ENCODE results near the gene G3BP2.
"Not testable (repeated sequence)": the region's sequence is repeated elsewhere in the genome, so short reads cannot be mapped to it uniquely, and the experiment has no call there.

The G3BP2 gene

GRCh38 chr4:75673027-75673958 is at the start of gene G3BP2:
Gene G3BP2, minus strand, starts transcription at chr4:75673411. Its CDS starts 11,386 bp downstream, at chr4:75662025.
- FAIRE-seq, result peak; percentile 48
- DNase-seq (ENCODE audit: low spot score), result peak; percentile 98

DNA sequence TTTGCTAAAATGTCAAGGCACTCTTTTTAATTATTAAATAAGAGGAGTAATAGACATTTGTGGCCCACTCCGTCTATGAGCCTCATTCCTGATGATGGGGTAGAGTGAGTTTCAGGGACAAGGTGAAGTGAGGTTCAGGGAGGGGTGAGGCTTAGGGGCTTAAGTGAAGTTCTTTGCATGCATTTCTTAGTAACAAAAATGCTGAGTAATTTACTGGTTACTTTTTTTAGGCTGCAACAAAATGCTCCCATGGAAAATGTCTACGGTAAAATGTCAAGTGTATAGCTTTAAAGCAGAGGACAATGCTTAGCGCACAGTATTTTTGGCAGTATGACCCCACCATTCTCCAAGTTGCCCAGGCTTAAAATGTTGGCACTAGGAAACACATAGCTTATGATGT is 49.2 kb upstream of the G3BP2 start:
- DNase-seq (ENCODE audit: low spot score) (no peak), FAIRE-seq (no peak)

DNA sequence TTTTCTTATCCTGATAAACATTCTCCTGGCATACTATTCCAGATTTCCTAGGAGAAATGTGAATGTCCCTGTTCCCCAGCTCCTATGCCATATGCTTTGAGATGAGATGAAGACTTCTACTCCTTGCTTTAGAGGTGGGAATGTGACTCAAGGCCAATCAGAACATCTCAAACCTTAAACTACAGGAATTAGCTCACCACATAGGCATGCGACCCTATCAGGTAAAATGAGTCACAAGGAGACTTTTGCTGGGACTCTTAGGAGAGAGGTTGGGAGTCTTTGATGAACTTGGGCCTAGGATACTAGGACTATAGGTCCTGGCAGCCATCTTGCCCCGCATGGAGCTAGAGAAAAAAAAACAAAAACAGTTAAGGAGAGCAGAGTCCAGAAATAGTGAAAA is 45.3 kb upstream of the G3BP2 start:
- peak; percentile 13 for DNase-seq (ENCODE audit: low spot score)
- no peak for FAIRE-seq

DNA sequence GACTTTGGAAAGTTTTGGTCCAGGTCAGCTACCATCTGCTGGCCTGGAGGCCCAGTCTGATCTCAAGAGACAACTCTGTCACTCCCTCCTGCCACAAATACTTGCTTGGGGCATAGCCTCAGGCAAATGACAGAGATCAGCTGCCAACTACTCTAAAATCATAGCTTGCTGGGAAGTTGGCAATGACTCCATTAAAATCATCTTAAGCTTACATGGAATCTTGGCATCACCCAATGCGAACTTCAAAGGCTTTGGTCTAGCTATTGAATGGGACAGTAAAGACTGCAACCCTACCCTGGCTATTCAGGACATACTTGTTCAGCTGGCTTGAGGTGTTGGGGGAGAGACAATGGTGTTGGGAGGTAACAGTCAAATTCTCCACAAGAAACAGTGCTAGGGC is 44.2 kb upstream of the G3BP2 start:
- FAIRE-seq, result no peak
- DNase-seq (ENCODE audit: low spot score), result no peak

DNA sequence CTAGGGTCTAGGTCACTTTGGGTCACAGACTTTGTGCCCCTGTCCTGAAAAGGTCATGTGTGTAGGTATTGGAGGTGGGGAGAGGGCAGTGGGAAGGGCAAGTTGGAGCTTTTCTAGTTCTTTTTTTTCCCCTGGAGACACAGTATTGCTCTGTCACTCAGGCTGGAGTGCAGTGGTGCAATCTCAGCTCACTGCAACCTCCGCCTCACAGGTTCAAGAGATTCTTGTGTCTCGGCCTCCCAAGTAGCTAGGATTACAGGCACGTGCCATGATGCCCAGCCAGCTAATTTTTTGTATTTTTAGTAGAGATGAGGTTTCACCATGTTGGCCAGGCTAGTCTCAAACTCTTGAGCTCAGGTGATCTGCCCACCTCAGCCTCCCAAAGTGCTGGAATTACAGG is 42.8 kb upstream of the G3BP2 start:
- not testable (repeated sequence) for FAIRE-seq; DNase-seq (ENCODE audit: low spot score)

- FAIRE-seq (no peak), DNase-seq (ENCODE audit: low spot score) (no peak)
These were observed 42.0 kb upstream of the G3BP2 start for GRCh38 chr4:75715105-75715799.

GRCh38 chr4:75714704-75715103 is 41.5 kb upstream of the G3BP2 start:
- no peak for DNase-seq (ENCODE audit: low spot score)

DNA sequence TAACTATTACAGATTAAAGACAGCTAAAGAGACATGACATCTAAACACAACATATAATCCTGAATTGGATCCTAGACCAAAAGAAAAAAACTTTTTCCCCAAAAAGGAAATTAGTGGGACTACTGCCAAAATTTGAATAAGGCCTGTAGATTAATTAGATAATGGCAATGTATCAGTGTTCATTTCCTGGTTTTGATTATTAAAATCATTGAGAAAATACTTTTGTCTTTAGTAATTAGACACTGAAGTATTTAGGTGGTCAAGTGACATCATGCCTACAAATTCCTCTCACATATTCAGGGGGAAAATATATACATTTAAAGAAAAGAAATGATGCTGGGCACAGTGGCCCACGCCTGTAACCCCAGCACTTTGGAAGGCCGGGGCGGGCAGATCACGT is 40.8 kb upstream of the G3BP2 start:
- FAIRE-seq, result no peak
- no peak for DNase-seq (ENCODE audit: low spot score)

More at GRCh38 chr4:75714704-75715103, 41.5 kb upstream of the G3BP2 start:
- no peak for FAIRE-seq

GRCh38 chr4:75710246-75710645 is 37.0 kb upstream of the G3BP2 start:
- DNase-seq (ENCODE audit: low spot score), result no peak
- FAIRE-seq, result no peak

- FAIRE-seq, result no peak
These were observed 35.0 kb upstream of the G3BP2 start for GRCh38 chr4:75708218-75708691.

DNA sequence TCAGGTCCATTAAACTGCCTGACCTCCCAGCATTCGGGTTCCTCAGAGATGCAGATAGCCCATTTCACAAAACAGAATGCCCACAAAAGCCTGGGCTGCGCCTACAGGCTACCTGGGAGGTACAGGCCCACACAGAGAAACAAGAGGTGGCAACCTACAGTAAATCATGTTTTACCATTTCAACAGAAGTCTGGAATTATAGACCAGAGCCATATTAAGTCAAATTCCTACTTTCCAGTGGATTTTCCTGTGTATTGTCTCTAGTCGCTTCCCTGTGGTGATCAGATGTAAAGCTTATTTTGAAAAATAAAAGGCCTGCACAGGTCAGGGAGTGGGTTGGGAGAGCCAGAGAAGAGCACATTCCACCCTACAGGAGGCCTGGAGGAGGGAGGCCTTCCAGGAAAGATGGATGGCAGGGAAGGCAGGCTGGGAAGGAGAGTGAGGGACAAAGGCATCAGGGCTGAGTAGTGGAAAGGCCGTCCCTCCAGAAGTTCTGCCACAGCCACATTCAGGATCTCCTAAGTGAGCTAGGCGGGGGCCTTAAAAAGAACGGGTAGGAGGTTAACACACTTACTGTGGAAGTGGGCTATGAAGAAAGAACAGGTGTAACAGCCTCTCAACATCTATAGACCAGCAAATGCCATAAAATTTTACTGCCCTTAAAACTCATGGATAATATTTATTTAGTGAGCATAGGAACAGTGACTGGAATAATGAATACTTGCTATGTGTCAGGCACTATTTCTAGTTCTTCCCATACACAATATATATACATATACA is 32.2 kb upstream of the G3BP2 start:
- DNase-seq (ENCODE audit: low spot score) (no peak), FAIRE-seq (no peak)

More at GRCh38 chr4:75708218-75708691, 35.0 kb upstream of the G3BP2 start:
- no peak for DNase-seq (ENCODE audit: low spot score)

GRCh38 chr4:75702919-75703411 is 29.8 kb upstream of the G3BP2 start:
- no peak for FAIRE-seq
- DNase-seq (ENCODE audit: low spot score), result no peak

GRCh38 chr4:75699299-75699698 is 26.1 kb upstream of the G3BP2 start:
- FAIRE-seq, result no peak
- no peak for DNase-seq (ENCODE audit: low spot score)

DNA sequence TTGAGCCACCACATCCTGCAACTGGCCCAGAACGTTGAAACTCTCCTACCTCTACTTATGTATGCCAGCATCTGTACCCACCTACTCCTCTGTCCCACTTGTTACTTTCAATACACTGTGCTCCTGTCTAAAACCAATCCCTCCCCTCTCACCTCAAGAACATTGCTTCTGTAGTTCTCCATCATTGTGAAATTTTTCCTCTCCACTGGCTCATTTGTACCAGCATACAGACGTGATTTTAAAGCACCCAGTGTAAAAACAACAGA is 25.7 kb upstream of the G3BP2 start:
- no peak for DNase-seq (ENCODE audit: low spot score)
- FAIRE-seq, result no peak

- no peak for DNase-seq (ENCODE audit: low spot score)
- FAIRE-seq, result peak; percentile 5
These were observed 25.2 kb upstream of the G3BP2 start for GRCh38 chr4:75698162-75698962.

- no peak for FAIRE-seq
- DNase-seq (ENCODE audit: low spot score), result no peak
These were observed 23.4 kb upstream of the G3BP2 start for GRCh38 chr4:75696581-75696980.

DNA sequence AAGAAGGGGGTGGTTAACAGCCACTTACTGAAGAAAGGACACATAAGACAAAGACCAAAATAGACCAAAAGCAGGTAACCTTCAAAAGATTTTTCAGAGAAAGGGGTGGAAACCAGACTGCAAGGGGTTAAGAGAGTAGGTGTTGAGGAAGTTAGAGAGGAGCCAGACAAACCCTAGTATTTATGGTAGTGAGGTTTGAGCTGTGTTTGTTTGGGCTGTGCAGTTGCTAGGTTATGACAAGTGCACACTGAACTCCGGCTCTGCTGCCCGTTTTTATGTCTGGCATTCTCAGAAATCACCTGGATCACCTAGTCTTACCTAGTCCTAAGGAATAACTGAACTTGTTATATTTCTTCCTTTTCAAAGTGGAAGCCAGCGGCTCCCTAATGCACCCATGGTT is 22.9 kb upstream of the G3BP2 start:
- FAIRE-seq, result no peak
- DNase-seq (ENCODE audit: low spot score), result no peak

GRCh38 chr4:75692066-75692465 is 18.9 kb upstream of the G3BP2 start:
- DNase-seq (ENCODE audit: low spot score); FAIRE-seq: not testable (repeated sequence)

DNA sequence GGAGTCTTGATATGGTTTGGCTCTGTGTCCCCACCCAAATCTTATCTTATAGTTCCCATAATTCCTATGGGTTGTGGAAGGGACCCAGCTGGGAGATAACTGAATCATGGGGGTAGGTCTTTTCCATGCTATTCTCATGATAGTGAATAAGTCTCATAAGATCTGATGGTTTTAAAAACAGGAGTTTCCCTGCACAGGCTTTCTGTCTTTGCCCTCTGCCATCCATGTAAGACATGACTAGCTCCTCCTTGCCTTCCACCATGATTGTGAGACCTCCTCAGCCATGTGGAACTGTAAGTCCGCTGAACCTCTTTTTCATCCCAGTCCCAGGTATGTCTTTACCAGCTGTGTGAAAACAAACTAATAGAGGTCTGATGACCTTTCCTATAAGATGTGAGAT is 13.9 kb upstream of the G3BP2 start:
- not testable (repeated sequence) for DNase-seq (ENCODE audit: low spot score); FAIRE-seq

DNA sequence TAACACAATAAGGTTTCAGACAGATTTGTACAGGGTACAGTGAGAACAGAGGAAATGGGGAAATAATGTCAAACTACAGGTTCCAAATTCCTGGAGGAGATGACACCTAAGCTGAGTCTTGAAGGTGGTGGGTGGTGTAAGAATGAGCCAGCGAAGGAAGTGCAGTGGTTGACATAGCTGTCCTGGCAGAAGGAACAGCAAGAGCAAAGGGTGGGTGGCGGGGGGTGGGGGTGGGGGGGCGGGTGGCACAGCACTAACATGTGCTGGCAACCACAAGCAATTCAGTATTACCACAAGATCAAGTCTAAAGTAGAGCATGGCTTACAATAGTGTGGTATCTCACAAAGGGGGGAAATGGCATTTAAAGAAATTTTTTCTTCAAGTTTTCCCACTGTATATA is 13.1 kb upstream of the G3BP2 start:
- FAIRE-seq (no peak), DNase-seq (ENCODE audit: low spot score) (no peak)

Data from urothelium cell line (cell line).